GM23338 (cell line): Measurements from ENCODE around the gene ARHGEF1.

Experiments used
- CREB1 ChIP-seq: fragments of 250-450 bp; sonication (Bioruptor Pico); IDR thresholded peaks from 2 replicates; pipeline ENCODE4 v1.5.0; 2020; ENCODE audit warnings: low read depth, mild to moderate bottlenecking, moderate library complexity
- CTCF ChIP-seq, 2 experiments: fragments of 200-600 bp in 1 of 2; sonication (generic) in 1 of 2; conservative IDR thresholded peaks; 2 replicates each; pipeline versions ENCODE4 v1.5.1 to v1.6.1; 2016 to 2017; ENCODE audit warnings: antibody characterized with exemption in 2 of 2, low read depth in 2 of 2, mild to moderate bottlenecking in 2 of 2, moderate library complexity in 1 of 2
- ETS1 ChIP-seq: IDR thresholded peaks from 2 replicates; pipeline ENCODE4 v1.6.1; 2016; ENCODE audit warnings: antibody characterized with exemption
- EZH2 ChIP-seq: fragments of 200-600 bp; sonication (generic); IDR thresholded peaks from one replicate; pipeline ENCODE4 v1.8.0; 2017; ENCODE audit warnings: antibody characterized with exemption, mild to moderate bottlenecking, low read depth; ENCODE audit not compliant: unreplicated experiment
- EZH2phosphoT487 ChIP-seq: fragments of 200-600 bp; sonication (generic); IDR thresholded peaks from one replicate; pipeline ENCODE4 v1.8.1; 2018; ENCODE audit warnings: antibody characterized with exemption; ENCODE audit not compliant: unreplicated experiment
- JUNB ChIP-seq: IDR thresholded peaks from one replicate; pipeline ENCODE4 v1.6.1; 2016; ENCODE audit warnings: antibody characterized with exemption; ENCODE audit not compliant: unreplicated experiment
- NANOG ChIP-seq: IDR thresholded peaks from 2 replicates; pipeline ENCODE4 v1.6.1; 2016; ENCODE audit warnings: antibody characterized with exemption, borderline replicate concordance
- POLR2AphosphoS5 ChIP-seq: IDR thresholded peaks from 2 replicates; pipeline ENCODE4 v1.6.1; 2016; ENCODE audit warnings: antibody characterized with exemption, low read depth
- REST ChIP-seq: IDR thresholded peaks from one replicate; pipeline ENCODE4 v1.6.1; 2018; ENCODE audit warnings: antibody characterized with exemption; ENCODE audit not compliant: unreplicated experiment
- STAT1 ChIP-seq: IDR thresholded peaks from one replicate; pipeline ENCODE4 v1.6.1; 2016; ENCODE audit warnings: antibody characterized with exemption; ENCODE audit not compliant: unreplicated experiment
- ZNF114 ChIP-seq: fragments of 250-450 bp; sonication (Bioruptor Pico); IDR thresholded peaks from 2 replicates; pipeline ENCODE4 v1.5.0; 2020; ENCODE audit warnings: mild to moderate bottlenecking, moderate library complexity
- ZNF331 ChIP-seq: fragments of 250-450 bp; sonication (Bioruptor Pico); IDR thresholded peaks from 2 replicates; pipeline ENCODE4 v1.5.0; 2020; ENCODE audit warnings: low read depth, mild to moderate bottlenecking, moderate library complexity

DNA sequence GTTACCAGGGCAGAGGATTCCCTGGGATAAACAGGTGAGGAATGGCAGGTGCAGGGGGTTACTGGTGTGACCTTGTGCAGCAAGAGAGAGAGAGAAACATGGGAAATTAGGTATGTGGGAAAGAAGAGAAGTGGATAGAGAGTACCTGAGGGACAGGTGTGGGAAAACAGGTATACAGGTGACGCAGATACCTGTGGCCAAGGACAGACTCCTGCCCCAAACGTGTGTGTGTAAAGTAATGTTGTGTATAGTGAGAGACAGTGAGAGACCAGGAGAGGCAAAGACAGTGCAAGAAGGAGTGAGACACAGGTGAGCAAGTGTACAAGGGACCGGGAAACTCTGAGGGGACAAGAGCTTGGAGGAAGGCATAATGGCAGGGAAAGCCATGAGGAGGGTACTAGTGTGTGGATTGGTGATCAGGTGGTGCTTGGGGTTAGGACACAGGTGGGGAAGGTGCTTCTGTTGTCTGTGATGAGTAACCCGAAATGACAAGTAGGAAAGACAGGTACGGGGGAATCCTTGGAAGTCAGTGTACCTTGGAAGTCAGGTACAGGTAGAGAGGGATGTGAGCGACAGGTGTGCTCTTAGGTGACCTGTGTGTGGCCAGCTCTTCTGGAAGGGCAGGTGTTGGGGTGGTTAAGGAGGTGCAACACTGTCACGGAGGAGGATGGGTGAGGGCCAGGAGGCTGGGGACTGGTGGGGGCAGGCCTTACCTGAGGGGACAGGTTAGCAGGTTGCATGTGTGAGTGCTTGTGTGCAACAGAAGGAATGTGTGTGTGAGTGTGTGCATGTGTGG is 42.4 kb downstream of the ARHGEF1 start:
- TF ChIP-seq CTCF (conservative IDR thresholded peaks at IDR 0.05; ENCODE audit: low read depth in 2 of 2) (no peak), ZNF331 (CRISPR knock-in tag) (no peak), NANOG (no peak), REST (no peak), EZH2 (peak; percentile 38), POLR2AphosphoS5 (no peak), CREB1 (no peak), JUNB (no peak), EZH2phosphoT487 (no peak), STAT1 (no peak), ETS1 (no peak), ZNF114 (CRISPR knock-in tag) (no peak)
